GM23338 (cell line): ENCODE data around the gene GNB1L. TPM values are rescaled to one million over a fixed set of nuclear protein-coding genes. Genes with fewer than 3 reads are reported as not detected.

Source experiments
- ATAC-seq: fragments of 200-7000 bp; cut with Tn5 transposase; 3 replicates; pipeline ENCODE4 v1.9.1; 2020
- DNase-seq: peaks from one replicate; pipeline ENCODE4 v3.0.0-alpha.2; 2015; ENCODE audit warnings: low spot score
- H2AFZ ChIP-seq: fragments of 200-600 bp; sonication (generic); 2 replicates; pipeline ENCODE4 v1.8.0; 2016; ENCODE audit warnings: antibody characterized with exemption, mild to moderate bottlenecking, moderate library complexity
- H3F3A ChIP-seq: fragments of 200-600 bp; sonication (generic); replicated peaks from 2 replicates; pipeline ENCODE4 v1.8.0; 2017; ENCODE audit warnings: antibody characterized with exemption, mixed run types, low read depth
- H3K27ac ChIP-seq: fragments of 200-600 bp; sonication (generic); 2 replicates; pipeline ENCODE4 v1.6.1; 2016; ENCODE audit warnings: low read depth
- H3K27me3 ChIP-seq: fragments of 200-600 bp; sonication (generic); 2 replicates; pipeline ENCODE4 v1.8.0; 2016; ENCODE audit warnings: mild to moderate bottlenecking, mixed run types, moderate library complexity; ENCODE audit not compliant: insufficient read depth
- H3K36me3 ChIP-seq: fragments of 200-600 bp; sonication (generic); 2 replicates; pipeline ENCODE4 v1.8.0; 2016; ENCODE audit warnings: mild to moderate bottlenecking; ENCODE audit not compliant: insufficient read depth
- H3K4me1 ChIP-seq: fragments of 200-600 bp; sonication (generic); 2 replicates; pipeline ENCODE4 v1.8.0; 2016; ENCODE audit warnings: mild to moderate bottlenecking, moderate library complexity; ENCODE audit not compliant: insufficient read depth
- H3K4me2 ChIP-seq: fragments of 200-600 bp; sonication (generic); 2 replicates; pipeline ENCODE4 v1.7.1; 2017; ENCODE audit warnings: mixed run types
- H3K4me3 ChIP-seq: fragments of 200-600 bp; sonication (generic); 2 replicates; pipeline ENCODE4 v1.6.1; 2016; ENCODE audit warnings: mixed run types
- H3K79me2 ChIP-seq: fragments of 200-600 bp; sonication (generic); replicated peaks from 2 replicates; pipeline ENCODE4 v1.8.0; 2017; ENCODE audit warnings: mild to moderate bottlenecking; ENCODE audit not compliant: insufficient read depth
- H3K9me2 ChIP-seq: fragments of 200-600 bp; sonication (generic); 2 replicates; pipeline ENCODE4 v1.8.0; 2017; ENCODE audit not compliant: insufficient read depth
- H4K20me1 ChIP-seq: fragments of 200-600 bp; sonication (generic); replicated peaks from 2 replicates; pipeline ENCODE4 v1.8.0; 2017; ENCODE audit warnings: mild to moderate bottlenecking; ENCODE audit not compliant: insufficient read depth
- H3K27ac Mint-ChIP-seq: 2 replicates; pipeline ENCODE4 v1.8.0; 2020; ENCODE audit warnings: inconsistent platforms, mild to moderate bottlenecking, moderate library complexity, mixed read lengths
- H3K27me3 Mint-ChIP-seq: 3 replicates; pipeline ENCODE4 v1.8.0; 2022; ENCODE audit warnings: low read depth, mild to moderate bottlenecking, moderate library complexity, mixed read lengths, inconsistent platforms; ENCODE audit not compliant: insufficient read depth, poor library complexity
- H3K36me3 Mint-ChIP-seq: 3 replicates; pipeline ENCODE4 v1.8.0; 2021; ENCODE audit warnings: low read depth, mild to moderate bottlenecking, inconsistent platforms, moderate library complexity, mixed read lengths
- H3K4me1 Mint-ChIP-seq: 3 replicates; pipeline ENCODE4 v1.8.0; 2020; ENCODE audit warnings: mild to moderate bottlenecking, inconsistent platforms, mixed read lengths
- H3K4me3 Mint-ChIP-seq: 3 replicates; pipeline ENCODE4 v1.8.0; 2021; ENCODE audit warnings: moderate library complexity, mild to moderate bottlenecking, inconsistent platforms, mixed read lengths
- H3K9me3 Mint-ChIP-seq: 3 replicates; pipeline ENCODE4 v1.8.0; 2020; ENCODE audit warnings: moderate library complexity, mild to moderate bottlenecking, inconsistent platforms, mixed read lengths
- CREB1 ChIP-seq: fragments of 250-450 bp; sonication (Bioruptor Pico); IDR thresholded peaks from 2 replicates; pipeline ENCODE4 v1.5.0; 2020; ENCODE audit warnings: low read depth, mild to moderate bottlenecking, moderate library complexity
- EZH2 ChIP-seq: fragments of 200-600 bp; sonication (generic); IDR thresholded peaks from one replicate; pipeline ENCODE4 v1.8.0; 2017; ENCODE audit warnings: antibody characterized with exemption, mild to moderate bottlenecking, low read depth; ENCODE audit not compliant: unreplicated experiment
- EZH2phosphoT487 ChIP-seq: fragments of 200-600 bp; sonication (generic); IDR thresholded peaks from one replicate; pipeline ENCODE4 v1.8.1; 2018; ENCODE audit warnings: antibody characterized with exemption; ENCODE audit not compliant: unreplicated experiment
- JUNB ChIP-seq: IDR thresholded peaks from one replicate; pipeline ENCODE4 v1.6.1; 2016; ENCODE audit warnings: antibody characterized with exemption; ENCODE audit not compliant: unreplicated experiment
- NANOG ChIP-seq: IDR thresholded peaks from 2 replicates; pipeline ENCODE4 v1.6.1; 2016; ENCODE audit warnings: antibody characterized with exemption, borderline replicate concordance
- POLR2AphosphoS5 ChIP-seq: IDR thresholded peaks from 2 replicates; pipeline ENCODE4 v1.6.1; 2016; ENCODE audit warnings: antibody characterized with exemption, low read depth
- STAT1 ChIP-seq: IDR thresholded peaks from one replicate; pipeline ENCODE4 v1.6.1; 2016; ENCODE audit warnings: antibody characterized with exemption; ENCODE audit not compliant: unreplicated experiment
- ZNF114 ChIP-seq: fragments of 250-450 bp; sonication (Bioruptor Pico); IDR thresholded peaks from 2 replicates; pipeline ENCODE4 v1.5.0; 2020; ENCODE audit warnings: mild to moderate bottlenecking, moderate library complexity
- ZNF331 ChIP-seq: fragments of 250-450 bp; sonication (Bioruptor Pico); IDR thresholded peaks from 2 replicates; pipeline ENCODE4 v1.5.0; 2020; ENCODE audit warnings: low read depth, mild to moderate bottlenecking, moderate library complexity
- polyA plus RNA-seq: library from polyadenylated mRNA; unstranded; fragments of >200 nt; fragmentation: Nextera tagmentation; extraction: Ambion mirVana; gene quantifications from 2 replicates; pipeline ENCODE4 v1.2.1, GENCODE V29; 2016
- total RNA-seq: library from RNA; depleted of rRNA; stranded (reverse); fragments of >200 nt; shearing (Covaris generic); gene quantifications from 2 replicates; pipeline ENCODE4 v1.2.3, GENCODE V29; 2014
- TF ChIP-seq, protein P1 (sequence below), 2 experiments: fragments of 200-600 bp in 1 of 2; sonication (generic) in 1 of 2; conservative IDR thresholded peaks; 2 replicates each; pipeline versions ENCODE4 v1.5.1 to v1.6.1; 2016 to 2017; ENCODE audit warnings: antibody characterized with exemption in 2 of 2, low read depth in 2 of 2, mild to moderate bottlenecking in 2 of 2, moderate library complexity in 1 of 2
- TF ChIP-seq, protein P2 (sequence below): fragments of 250-450 bp; sonication (Bioruptor Pico); IDR thresholded peaks from 2 replicates; pipeline ENCODE4 v1.5.0; 2020; ENCODE audit warnings: mild to moderate bottlenecking, moderate library complexity
- TF ChIP-seq, protein P3 (sequence below): IDR thresholded peaks from 2 replicates; pipeline ENCODE4 v1.6.1; 2016; ENCODE audit warnings: antibody characterized with exemption
- TF ChIP-seq, protein P4 (sequence below): IDR thresholded peaks from one replicate; pipeline ENCODE4 v1.6.1; 2018; ENCODE audit warnings: antibody characterized with exemption; ENCODE audit not compliant: unreplicated experiment

Gene GNB1L
- total and polyA plus RNA-seq, 2 experiments from 2014 or later, result 15.2 to 27.8 TPM

DNA sequence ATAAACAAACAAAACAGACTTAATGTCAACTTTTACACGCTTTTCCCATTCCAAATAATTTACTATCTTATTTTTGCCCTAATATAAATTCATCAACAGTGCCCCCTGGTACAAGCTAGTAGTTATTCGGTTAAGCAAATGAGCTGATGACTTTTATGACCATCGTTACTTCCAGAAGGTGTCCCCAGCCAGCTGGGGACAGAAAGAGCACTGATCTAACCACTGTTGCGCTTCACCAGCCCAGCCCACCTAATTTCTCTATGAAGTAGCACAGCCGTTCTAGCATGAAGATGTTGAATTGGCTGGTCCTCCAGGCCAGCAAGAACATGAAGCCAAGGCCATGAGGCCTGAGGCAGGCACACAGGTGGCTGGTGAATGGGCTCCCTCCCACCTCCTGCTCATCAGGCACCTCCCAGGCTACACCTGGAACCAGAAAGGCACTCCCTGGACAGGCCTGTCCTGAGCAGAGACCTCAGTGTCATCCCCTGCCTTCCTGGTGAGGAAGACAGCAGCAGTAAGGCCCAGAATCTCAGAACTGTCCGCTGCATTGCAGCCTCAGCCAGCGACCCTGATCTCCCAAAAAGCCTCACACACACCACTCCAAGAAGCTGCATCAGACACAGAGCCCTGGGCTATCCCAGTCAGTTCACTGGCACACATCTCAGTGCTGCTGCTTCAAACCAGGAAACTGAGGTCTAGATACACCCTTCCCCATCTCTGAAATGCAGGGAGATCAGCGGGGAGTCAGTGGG is 12.9 kb downstream of the GNB1L start:
- H2AFZ ChIP-seq, result no peak overlapping the region
- no peak overlapping the region for H3K4me2 ChIP-seq
- H3K9me2 ChIP-seq, result no peaks in the 10 kb centered on the region
- H3K27ac ChIP-seq, result no peak overlapping the region
- H3K9me3 Mint-ChIP-seq, result no peaks in the 10 kb centered on the region
- H3K4me1 Mint-ChIP-seq, result peaks cover 13% of the 10 kb centered on the region; the same call in 2 of the 3 replicates
- peaks cover 14% of the 10 kb centered on the region for H3K27me3 Mint-ChIP-seq
- no peaks in the 10 kb centered on the region for H3F3A ChIP-seq
- peaks cover 6% of the 10 kb centered on the region for H4K20me1 ChIP-seq
- no peaks in the 10 kb centered on the region for H3K79me2 ChIP-seq
- no peak overlapping the region for H3K4me3 ChIP-seq
- no peaks in the 10 kb centered on the region for H3K4me1 ChIP-seq
- H3K27ac Mint-ChIP-seq, result no peak overlapping the region
- DNase-seq (no peak), ATAC-seq (no peak)
- no peak for TF ChIP-seq CREB1 (CRISPR knock-in tag)
- no peak for TF ChIP-seq STAT1
- TF ChIP-seq JUNB, result no peak
- TF ChIP-seq, protein P1, sequence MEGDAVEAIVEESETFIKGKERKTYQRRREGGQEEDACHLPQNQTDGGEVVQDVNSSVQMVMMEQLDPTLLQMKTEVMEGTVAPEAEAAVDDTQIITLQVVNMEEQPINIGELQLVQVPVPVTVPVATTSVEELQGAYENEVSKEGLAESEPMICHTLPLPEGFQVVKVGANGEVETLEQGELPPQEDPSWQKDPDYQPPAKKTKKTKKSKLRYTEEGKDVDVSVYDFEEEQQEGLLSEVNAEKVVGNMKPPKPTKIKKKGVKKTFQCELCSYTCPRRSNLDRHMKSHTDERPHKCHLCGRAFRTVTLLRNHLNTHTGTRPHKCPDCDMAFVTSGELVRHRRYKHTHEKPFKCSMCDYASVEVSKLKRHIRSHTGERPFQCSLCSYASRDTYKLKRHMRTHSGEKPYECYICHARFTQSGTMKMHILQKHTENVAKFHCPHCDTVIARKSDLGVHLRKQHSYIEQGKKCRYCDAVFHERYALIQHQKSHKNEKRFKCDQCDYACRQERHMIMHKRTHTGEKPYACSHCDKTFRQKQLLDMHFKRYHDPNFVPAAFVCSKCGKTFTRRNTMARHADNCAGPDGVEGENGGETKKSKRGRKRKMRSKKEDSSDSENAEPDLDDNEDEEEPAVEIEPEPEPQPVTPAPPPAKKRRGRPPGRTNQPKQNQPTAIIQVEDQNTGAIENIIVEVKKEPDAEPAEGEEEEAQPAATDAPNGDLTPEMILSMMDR (conservative IDR thresholded peaks at IDR 0.05; ENCODE audit: low read depth in 2 of 2), result no peak
- TF ChIP-seq, protein P2, sequence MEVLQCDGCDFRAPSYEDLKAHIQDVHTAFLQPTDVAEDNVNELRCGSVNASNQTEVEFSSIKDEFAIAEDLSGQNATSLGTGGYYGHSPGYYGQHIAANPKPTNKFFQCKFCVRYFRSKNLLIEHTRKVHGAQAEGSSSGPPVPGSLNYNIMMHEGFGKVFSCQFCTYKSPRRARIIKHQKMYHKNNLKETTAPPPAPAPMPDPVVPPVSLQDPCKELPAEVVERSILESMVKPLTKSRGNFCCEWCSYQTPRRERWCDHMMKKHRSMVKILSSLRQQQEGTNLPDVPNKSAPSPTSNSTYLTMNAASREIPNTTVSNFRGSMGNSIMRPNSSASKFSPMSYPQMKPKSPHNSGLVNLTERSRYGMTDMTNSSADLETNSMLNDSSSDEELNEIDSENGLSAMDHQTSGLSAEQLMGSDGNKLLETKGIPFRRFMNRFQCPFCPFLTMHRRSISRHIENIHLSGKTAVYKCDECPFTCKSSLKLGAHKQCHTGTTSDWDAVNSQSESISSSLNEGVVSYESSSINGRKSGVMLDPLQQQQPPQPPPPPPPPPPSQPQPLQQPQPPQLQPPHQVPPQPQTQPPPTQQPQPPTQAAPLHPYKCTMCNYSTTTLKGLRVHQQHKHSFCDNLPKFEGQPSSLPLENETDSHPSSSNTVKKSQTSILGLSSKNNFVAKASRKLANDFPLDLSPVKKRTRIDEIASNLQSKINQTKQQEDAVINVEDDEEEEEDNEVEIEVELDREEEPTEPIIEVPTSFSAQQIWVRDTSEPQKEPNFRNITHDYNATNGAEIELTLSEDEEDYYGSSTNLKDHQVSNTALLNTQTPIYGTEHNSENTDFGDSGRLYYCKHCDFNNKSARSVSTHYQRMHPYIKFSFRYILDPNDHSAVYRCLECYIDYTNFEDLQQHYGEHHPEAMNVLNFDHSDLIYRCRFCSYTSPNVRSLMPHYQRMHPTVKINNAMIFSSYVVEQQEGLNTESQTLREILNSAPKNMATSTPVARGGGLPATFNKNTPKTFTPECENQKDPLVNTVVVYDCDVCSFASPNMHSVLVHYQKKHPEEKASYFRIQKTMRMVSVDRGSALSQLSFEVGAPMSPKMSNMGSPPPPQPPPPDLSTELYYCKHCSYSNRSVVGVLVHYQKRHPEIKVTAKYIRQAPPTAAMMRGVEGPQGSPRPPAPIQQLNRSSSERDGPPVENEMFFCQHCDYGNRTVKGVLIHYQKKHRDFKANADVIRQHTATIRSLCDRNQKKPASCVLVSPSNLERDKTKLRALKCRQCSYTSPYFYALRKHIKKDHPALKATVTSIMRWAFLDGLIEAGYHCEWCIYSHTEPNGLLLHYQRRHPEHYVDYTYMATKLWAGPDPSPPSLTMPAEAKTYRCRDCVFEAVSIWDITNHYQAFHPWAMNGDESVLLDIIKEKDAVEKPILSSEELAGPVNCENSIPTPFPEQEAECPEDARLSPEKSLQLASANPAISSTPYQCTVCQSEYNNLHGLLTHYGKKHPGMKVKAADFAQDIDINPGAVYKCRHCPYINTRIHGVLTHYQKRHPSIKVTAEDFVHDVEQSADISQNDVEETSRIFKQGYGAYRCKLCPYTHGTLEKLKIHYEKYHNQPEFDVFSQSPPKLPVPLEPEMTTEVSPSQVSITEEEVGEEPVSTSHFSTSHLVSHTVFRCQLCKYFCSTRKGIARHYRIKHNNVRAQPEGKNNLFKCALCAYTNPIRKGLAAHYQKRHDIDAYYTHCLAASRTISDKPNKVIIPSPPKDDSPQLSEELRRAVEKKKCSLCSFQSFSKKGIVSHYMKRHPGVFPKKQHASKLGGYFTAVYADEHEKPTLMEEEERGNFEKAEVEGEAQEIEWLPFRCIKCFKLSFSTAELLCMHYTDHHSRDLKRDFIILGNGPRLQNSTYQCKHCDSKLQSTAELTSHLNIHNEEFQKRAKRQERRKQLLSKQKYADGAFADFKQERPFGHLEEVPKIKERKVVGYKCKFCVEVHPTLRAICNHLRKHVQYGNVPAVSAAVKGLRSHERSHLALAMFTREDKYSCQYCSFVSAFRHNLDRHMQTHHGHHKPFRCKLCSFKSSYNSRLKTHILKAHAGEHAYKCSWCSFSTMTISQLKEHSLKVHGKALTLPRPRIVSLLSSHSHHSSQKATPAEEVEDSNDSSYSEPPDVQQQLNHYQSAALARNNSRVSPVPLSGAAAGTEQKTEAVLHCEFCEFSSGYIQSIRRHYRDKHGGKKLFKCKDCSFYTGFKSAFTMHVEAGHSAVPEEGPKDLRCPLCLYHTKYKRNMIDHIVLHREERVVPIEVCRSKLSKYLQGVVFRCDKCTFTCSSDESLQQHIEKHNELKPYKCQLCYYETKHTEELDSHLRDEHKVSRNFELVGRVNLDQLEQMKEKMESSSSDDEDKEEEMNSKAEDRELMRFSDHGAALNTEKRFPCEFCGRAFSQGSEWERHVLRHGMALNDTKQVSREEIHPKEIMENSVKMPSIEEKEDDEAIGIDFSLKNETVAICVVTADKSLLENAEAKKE, result no peak
- no peak for TF ChIP-seq NANOG
- no peak for TF ChIP-seq EZH2phosphoT487
- TF ChIP-seq ZNF114, result no peak
- TF ChIP-seq, protein P3, sequence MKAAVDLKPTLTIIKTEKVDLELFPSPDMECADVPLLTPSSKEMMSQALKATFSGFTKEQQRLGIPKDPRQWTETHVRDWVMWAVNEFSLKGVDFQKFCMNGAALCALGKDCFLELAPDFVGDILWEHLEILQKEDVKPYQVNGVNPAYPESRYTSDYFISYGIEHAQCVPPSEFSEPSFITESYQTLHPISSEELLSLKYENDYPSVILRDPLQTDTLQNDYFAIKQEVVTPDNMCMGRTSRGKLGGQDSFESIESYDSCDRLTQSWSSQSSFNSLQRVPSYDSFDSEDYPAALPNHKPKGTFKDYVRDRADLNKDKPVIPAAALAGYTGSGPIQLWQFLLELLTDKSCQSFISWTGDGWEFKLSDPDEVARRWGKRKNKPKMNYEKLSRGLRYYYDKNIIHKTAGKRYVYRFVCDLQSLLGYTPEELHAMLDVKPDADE, result no peak
- TF ChIP-seq POLR2AphosphoS5, result no peak
- no peak for TF ChIP-seq EZH2
- no peak for TF ChIP-seq ZNF331 (CRISPR knock-in tag)
- TF ChIP-seq, protein P4, sequence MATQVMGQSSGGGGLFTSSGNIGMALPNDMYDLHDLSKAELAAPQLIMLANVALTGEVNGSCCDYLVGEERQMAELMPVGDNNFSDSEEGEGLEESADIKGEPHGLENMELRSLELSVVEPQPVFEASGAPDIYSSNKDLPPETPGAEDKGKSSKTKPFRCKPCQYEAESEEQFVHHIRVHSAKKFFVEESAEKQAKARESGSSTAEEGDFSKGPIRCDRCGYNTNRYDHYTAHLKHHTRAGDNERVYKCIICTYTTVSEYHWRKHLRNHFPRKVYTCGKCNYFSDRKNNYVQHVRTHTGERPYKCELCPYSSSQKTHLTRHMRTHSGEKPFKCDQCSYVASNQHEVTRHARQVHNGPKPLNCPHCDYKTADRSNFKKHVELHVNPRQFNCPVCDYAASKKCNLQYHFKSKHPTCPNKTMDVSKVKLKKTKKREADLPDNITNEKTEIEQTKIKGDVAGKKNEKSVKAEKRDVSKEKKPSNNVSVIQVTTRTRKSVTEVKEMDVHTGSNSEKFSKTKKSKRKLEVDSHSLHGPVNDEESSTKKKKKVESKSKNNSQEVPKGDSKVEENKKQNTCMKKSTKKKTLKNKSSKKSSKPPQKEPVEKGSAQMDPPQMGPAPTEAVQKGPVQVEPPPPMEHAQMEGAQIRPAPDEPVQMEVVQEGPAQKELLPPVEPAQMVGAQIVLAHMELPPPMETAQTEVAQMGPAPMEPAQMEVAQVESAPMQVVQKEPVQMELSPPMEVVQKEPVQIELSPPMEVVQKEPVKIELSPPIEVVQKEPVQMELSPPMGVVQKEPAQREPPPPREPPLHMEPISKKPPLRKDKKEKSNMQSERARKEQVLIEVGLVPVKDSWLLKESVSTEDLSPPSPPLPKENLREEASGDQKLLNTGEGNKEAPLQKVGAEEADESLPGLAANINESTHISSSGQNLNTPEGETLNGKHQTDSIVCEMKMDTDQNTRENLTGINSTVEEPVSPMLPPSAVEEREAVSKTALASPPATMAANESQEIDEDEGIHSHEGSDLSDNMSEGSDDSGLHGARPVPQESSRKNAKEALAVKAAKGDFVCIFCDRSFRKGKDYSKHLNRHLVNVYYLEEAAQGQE, result no peak
- H3K36me3 Mint-ChIP-seq, result no peaks in the 10 kb centered on the region
- no peaks in the 10 kb centered on the region for H3K36me3 ChIP-seq
- H3K27me3 ChIP-seq, result no peaks in the 10 kb centered on the region
- H3K4me3 Mint-ChIP-seq, result no peak overlapping the region
